Measurements from ENCODE around the gene KL. TPM values are rescaled to one million over a fixed set of nuclear protein-coding genes. Genes with fewer than 3 reads are reported as not detected.

Gene KL
- total RNA-seq, 2 donors from 2014 or later = 0.09 TPM; not detected in 1

GRCh38 chr13:33028620-33029019 is 12.4 kb downstream of the KL start:
- 92% methylated on average over 2 of the region's 2 CpGs; no CpG with 5 or more reads in 1 of the 2 experiments for WGBS, 2 experiments (ENCODE audit: insufficient coverage in 1 of 2, insufficient read length in 1 of 2)
- H3K36me3 ChIP-seq (ENCODE audit: control insufficient read depth, insufficient read depth, low read length) = no peaks in the 10 kb centered on the region
- H3K4me3 ChIP-seq (ENCODE audit: low read length) = no peak overlapping the region
- no peaks in the 10 kb centered on the region for H3K27me3 ChIP-seq (ENCODE audit: control insufficient read depth, insufficient read depth, low read length, poor library complexity, severe bottlenecking)
- no peak for DNase-seq
- Mint-ChIP-seq H3K4me3 (no peak overlapping the region), H3K9me3 (no peaks in the 10 kb centered on the region), H3K4me1 (peaks cover 5% of the 10 kb centered on the region), H3K27ac (no peak overlapping the region), H3K27me3 (ENCODE audit: insufficient read depth) (peaks cover 4% of the 10 kb centered on the region), H3K36me3 (ENCODE audit: low read depth) (no peaks in the 10 kb centered on the region)
- H3K27ac ChIP-seq (ENCODE audit: low read depth, low read length) = no peak overlapping the region
- H3K9ac ChIP-seq (ENCODE audit: extremely low read depth, low read length, poor library complexity, severe bottlenecking) = no peak overlapping the region
- no peak for TF ChIP-seq CTCF (conservative IDR thresholded peaks at IDR 0.05)
- H3K4me1 ChIP-seq (ENCODE audit: control insufficient read depth, insufficient read depth, low read length) = no peaks in the 10 kb centered on the region
- no peaks in the 10 kb centered on the region for H3K9me3 ChIP-seq (ENCODE audit: control insufficient read depth, low read length)

GRCh38 chr13:33031277-33031676 is 15.1 kb downstream of the KL start:
- no peaks in the 10 kb centered on the region for H3K36me3 ChIP-seq (ENCODE audit: control insufficient read depth, insufficient read depth, low read length)
- H3K4me3 ChIP-seq (ENCODE audit: low read length) = no peak overlapping the region
- no peak overlapping the region for H3K27ac ChIP-seq (ENCODE audit: low read depth, low read length)
- H3K4me3 Mint-ChIP-seq = no peak overlapping the region
- no peaks in the 10 kb centered on the region for H3K9me3 Mint-ChIP-seq
- no peaks in the 10 kb centered on the region for H3K4me1 ChIP-seq (ENCODE audit: control insufficient read depth, insufficient read depth, low read length)
- H3K4me1 Mint-ChIP-seq = peaks cover 6% of the 10 kb centered on the region
- no peaks in the 10 kb centered on the region for H3K36me3 Mint-ChIP-seq (ENCODE audit: low read depth)
- H3K27me3 ChIP-seq (ENCODE audit: control insufficient read depth, insufficient read depth, low read length, poor library complexity, severe bottlenecking) = no peaks in the 10 kb centered on the region
- no peaks in the 10 kb centered on the region for H3K9me3 ChIP-seq (ENCODE audit: control insufficient read depth, low read length)
- no peak overlapping the region for H3K9ac ChIP-seq (ENCODE audit: extremely low read depth, low read length, poor library complexity, severe bottlenecking)
- no peak overlapping the region for H3K27ac Mint-ChIP-seq
- no peak for DNase-seq
- 86 to 92% methylated on average over 1 of the region's 4 CpGs for WGBS, 2 experiments (ENCODE audit: insufficient coverage in 1 of 2, insufficient read length in 1 of 2)
- no peaks in the 10 kb centered on the region for H3K27me3 Mint-ChIP-seq (ENCODE audit: insufficient read depth)
- TF ChIP-seq CTCF (conservative IDR thresholded peaks at IDR 0.05) = no peak

GRCh38 chr13:33032037-33032625 is 15.9 kb downstream of the KL start:
- Mint-ChIP-seq H3K27ac (no peak overlapping the region), H3K4me3 (no peak overlapping the region), H3K9me3 (no peaks in the 10 kb centered on the region), H3K36me3 (ENCODE audit: low read depth) (no peaks in the 10 kb centered on the region), H3K4me1 (peaks cover 6% of the 10 kb centered on the region), H3K27me3 (ENCODE audit: insufficient read depth) (no peaks in the 10 kb centered on the region)
- no peak for TF ChIP-seq CTCF (conservative IDR thresholded peaks at IDR 0.05)
- H3K9me3 ChIP-seq (ENCODE audit: control insufficient read depth, low read length) = no peaks in the 10 kb centered on the region
- WGBS, 2 experiments (ENCODE audit: insufficient coverage in 1 of 2, insufficient read length in 1 of 2) = 93 to 95% methylated on average over 7 to 12 of the region's 12 CpGs
- no peak overlapping the region for H3K27ac ChIP-seq (ENCODE audit: low read depth, low read length)
- no peak overlapping the region for H3K9ac ChIP-seq (ENCODE audit: extremely low read depth, low read length, poor library complexity, severe bottlenecking)
- no peaks in the 10 kb centered on the region for H3K36me3 ChIP-seq (ENCODE audit: control insufficient read depth, insufficient read depth, low read length)
- no peaks in the 10 kb centered on the region for H3K27me3 ChIP-seq (ENCODE audit: control insufficient read depth, insufficient read depth, low read length, poor library complexity, severe bottlenecking)
- no peaks in the 10 kb centered on the region for H3K4me1 ChIP-seq (ENCODE audit: control insufficient read depth, insufficient read depth, low read length)
- no peak for DNase-seq
- H3K4me3 ChIP-seq (ENCODE audit: low read length) = no peak overlapping the region
